GM19455 (cell line): ENCODE data around the gene LGALS4.
A peak's percentile ranks its signal among the peaks of the same experiment; 100 is the strongest.
"Not testable (repeated sequence)": the region's sequence is repeated elsewhere in the genome, so short reads cannot be mapped to it uniquely, and the experiment has no call there.

Experiments
- ATAC-seq: cut with Tn5 transposase; IDR thresholded peaks from one replicate; pipeline ENCODE4 v1.9.1; 2021; ENCODE audit not compliant: unreplicated experiment

LGALS4 gene

GRCh38 chr19:38812841-38813320 lies at the start of gene LGALS4:
Gene LGALS4 (minus strand): TSS chr19:38812945. CDS start chr19:38812886, 59 bp downstream.
- ATAC-seq = no peak

GRCh38 chr19:38861368-38861767 lies 48.6 kb upstream of the LGALS4 start:
- no peak for ATAC-seq

DNA sequence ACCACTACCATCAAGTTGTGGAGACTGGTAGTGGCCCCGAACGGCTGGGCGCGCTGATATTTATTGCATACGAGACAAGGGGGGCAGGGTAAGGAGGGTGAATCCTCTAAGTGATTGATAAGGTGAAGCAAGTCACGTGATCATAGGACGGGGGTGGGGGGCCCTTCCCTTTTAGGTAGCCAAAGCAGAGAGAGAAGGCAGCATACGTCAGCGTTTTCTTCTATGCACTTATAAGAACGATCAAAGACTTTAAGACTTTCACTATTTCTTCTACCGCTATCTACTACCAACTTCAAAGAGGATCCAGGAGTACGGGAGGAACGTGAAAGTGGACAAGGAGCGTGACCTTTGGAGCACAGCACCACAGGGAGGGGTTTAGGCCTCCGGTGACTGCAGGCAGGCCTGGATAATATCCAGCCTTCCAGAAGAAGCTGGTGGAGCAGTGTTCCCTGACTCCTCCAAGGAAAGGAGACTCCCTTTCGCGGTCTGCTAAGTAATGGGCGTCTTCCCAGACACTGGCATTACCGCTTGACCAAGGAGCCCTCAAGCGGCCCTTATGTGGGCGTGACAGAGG lies 47.0 kb upstream of the LGALS4 start:
- not testable (repeated sequence) for ATAC-seq

DNA sequence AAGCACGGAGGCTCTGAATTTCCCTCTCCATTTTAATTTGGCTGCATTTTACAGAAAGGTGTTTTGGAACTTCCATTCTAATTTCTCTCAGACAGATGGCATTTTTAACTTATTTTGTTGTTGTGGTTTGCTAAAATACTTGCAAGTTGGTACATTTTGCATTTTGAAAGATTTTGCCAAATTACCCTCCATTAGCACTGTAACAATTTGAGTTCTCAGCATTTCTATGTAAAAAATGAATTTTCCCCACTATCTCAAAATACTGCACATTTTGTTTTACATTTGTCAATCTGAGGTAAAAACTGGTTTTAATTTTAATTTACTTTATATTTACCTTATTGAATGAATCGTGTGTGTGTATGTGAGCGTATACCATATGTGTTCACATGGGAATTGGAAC lies 44.1 kb upstream of the LGALS4 start:
- no peak for ATAC-seq

GRCh38 chr19:38855751-38856150 lies 43.0 kb upstream of the LGALS4 start:
- ATAC-seq = not testable (repeated sequence)

GRCh38 chr19:38854961-38855360 lies 42.2 kb upstream of the LGALS4 start:
- ATAC-seq = not testable (repeated sequence)

GRCh38 chr19:38853214-38853613 lies 40.5 kb upstream of the LGALS4 start:
- no peak for ATAC-seq

DNA sequence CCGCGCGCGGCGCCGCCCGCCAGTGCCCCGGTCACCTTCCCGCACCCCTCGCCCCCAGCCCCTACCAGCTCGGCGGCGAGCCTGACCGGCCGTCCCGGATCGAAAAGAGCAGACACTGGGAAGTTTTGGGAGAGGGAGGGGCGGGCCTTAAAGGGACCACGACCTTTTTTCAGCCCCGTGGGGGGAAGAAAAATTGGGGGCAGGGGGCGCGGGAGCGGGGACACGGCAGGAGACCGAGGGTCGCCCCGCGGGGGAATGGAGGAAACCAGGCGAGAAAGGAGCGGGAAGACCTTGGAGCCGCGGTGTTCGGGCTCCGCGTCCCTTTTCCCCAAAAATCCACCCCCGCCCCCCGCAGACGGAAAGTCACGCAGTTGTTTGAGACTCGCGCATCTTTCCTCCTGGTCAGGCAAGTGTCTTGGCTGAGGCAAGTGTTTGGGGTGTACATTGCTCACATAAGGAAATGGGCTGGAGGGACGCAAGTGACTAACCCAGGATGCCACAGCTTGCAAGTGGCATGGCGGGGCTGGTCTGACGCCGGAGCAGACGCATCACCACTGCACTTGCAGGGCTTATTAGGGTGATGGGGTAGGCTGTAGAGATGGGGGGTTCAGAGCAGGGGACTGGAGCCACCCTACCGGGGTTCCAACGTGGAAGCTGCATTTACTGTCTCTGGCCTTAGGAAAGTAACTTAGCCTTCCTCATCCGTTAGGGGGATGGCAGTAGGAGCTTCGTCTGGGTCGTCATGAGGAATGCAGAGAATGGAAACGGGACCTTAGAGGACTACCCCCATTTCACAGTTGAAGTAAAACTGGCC lies 39.7 kb upstream of the LGALS4 start:
- ATAC-seq = no peak

- ATAC-seq = no peak
Observed at GRCh38 chr19:38851622-38852230, 39.0 kb upstream of the LGALS4 start.

- no peak for ATAC-seq
Observed at GRCh38 chr19:38850976-38851621, 38.4 kb upstream of the LGALS4 start.

DNA sequence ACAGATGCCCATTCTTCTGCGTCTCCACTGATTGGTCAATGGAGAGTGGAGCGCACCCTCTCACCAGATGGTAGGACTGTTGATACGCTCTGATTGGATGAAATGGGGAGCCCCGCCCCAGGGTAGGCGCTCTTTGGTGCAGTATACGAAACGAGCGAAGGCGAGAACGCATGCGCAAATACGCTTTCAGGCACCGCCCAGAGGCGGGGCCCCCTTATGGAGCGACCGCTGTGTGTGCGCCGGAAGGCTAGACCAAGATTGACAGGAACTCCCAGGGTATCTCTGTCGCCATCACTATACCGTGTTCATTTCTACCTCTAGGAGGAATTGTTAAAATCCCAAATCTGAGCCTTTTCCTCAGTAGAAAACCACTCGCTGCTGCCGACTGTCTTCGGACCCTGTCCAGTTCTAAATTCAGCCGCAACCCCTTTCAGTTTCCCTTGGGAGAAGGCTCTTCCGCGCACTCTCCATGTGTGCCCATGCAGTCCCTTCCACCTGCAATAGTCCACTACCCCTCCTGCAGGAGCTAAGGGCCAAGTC lies 37.8 kb upstream of the LGALS4 start:
- peak; percentile 70 for ATAC-seq

DNA sequence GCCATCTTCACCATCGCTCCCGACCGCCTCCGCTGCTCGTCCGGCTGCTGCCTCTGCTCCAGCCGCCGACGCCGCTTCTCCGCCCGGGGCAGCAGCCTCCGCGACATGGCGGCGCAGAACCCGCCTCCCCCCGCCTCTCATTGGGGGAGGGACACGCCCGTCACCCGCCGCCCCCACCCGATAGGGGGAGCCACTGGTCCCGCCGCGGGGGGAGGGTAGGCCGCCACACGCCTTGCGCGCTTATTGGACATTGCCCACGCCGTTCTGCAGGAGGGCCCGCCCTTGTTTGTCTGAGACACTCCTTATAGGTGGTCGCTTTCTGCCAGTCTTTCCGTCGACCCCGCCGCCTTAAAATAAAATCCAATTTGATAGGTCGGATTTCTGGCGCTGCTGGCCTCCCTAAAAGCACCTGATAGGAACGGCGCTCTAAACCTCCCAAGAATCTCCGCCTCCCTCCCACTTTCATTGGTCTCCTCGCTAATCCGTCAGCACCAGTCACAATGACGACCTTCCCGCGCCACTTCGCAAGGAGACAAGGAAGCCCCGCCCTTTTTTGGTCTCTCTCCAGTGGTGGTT lies 37.2 kb upstream of the LGALS4 start, which contains the start of gene HNRNPL:
Gene HNRNPL, minus strand, starts transcription at position 127 of the 576 bp plus-strand sequence. Its CDS starts 20 bp downstream, at position 107.
- ATAC-seq = peak; percentile 56

DNA sequence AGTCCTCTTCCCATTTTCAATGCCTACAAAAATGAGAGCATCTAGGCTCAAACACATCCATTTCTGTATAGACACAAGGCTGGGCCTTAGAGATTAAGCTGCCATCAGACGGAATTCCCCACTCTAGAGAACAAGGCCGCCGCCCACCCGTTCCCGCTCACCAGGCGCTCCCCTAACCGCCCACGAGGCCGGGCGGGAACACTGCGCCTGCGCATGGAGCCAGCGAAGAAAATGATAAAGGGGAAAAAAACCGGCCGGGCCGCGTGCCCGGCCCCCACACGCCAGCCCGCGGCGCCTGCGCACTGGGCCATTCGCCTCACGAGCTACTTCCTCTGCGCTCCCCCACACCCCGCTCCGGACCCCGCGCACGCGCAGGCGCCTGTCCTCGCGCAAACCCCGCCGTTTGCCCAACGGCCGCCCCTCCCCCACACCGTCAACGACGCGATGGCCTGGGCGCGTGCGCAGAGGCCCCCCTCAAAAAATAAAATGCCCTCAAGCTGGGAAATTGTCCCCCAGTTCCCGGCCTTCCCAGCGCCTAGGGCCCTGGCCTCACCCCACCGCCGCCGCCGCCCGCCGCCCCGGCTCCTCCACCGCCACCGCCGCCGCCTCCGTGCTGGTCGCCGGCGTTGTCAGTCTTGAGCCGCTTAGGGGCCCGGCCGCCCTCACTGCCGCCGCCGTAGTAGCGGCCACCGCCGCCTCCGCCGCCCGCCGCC lies 36.6 kb upstream of the LGALS4 start:
- ATAC-seq = peak; percentile 25

DNA sequence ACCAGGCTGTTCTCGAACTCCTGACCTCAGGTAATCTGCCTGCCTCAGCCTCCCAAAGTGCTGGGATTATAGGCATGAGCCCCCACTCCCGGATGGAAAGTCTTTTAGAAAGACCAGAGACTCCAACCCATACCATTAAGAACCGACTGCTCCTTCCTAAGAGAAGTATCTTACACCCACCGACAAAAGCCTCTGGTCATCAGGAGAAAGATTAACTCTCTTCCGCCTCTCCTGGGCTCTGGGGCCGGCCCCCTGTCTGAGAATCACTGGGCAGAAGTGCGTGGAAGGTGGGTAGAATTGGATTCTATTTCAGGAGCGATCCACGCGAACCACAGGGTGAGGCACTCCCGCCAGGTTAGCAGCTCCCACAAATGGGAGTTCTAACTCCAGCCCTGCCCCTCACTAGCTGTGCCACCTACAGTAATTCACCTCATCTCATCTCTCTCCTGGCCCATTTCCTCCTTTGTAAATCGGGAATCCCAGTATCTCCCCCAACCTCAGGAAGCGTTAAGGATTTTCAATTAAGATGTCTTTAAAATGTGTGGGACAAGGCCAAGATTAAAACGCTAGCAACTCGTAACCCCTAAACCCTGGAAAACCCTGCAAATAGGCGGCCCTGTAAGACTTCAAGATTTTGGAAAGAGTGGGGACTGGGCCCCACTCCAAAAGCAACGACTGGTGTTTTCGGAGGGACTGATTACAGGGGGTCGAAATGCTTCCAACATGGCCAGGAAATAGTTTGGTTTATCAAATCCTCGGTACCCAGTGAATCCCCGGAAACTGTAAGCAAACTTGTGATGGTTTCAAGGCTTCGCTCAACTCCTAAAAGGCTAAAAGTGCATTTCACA lies 35.8 kb upstream of the LGALS4 start:
- no peak for ATAC-seq

DNA sequence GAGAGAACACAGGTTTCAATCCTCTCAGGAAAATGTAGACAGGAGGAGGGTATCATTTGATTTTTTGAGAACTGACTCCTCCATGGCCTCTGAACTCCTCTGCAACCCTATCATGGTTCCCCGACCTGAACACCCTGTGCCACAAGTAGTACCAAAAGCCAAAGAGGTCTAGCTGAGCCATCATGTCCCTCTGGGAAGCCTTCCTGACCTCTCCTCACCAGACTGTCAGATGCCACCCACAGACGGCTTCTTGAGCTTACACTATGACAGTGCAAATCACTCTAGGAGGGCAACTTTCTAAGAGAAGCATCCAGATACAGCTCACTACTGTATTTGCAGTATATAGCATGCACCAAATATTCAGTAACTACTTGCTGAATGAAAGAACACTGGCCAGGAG lies 33.4 kb upstream of the LGALS4 start:
- no peak for ATAC-seq

GRCh38 chr19:38845374-38846024 lies 32.8 kb upstream of the LGALS4 start:
- ATAC-seq = no peak

GRCh38 chr19:38844093-38844686 lies 31.4 kb upstream of the LGALS4 start:
- no peak for ATAC-seq

DNA sequence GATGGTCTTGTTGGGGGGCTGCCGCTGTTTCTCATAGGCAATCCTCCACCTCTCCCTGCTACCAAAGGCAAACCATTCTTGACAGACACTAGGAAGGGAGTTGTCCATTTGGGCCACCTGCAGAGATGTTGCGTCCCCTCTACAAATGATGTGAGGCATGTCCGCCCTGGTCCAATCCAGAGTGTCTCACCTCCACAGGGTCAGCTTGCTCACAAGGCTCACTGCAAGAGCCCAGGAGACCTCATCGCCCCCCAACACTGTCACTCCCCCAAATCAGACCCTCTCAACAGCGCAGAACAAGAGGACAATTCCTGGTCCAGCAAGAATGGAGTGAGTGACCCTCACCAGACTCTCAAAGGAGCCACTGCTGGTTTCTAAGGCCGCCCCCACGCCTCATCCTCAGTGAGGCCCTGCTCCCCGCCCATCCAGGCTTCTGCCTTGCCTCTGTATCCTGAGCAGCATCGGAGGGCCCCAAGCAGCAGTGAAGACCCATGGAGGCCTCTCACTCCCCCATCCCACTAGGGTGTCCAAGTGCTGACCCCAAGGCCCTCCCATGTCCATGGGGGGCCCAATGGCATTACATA lies 30.5 kb upstream of the LGALS4 start:
- ATAC-seq = no peak
